ENCODE data around the gene TMEM183A.

- TF ChIP-seq POLR2A (IDR thresholded peaks at IDR 0.05) = no peak
- TF ChIP-seq CTCF (IDR thresholded peaks at IDR 0.05) = no peak
Measured at GRCh38 chr1:203036537-203036936, 29.4 kb downstream of the TMEM183A start.
